Measurements from ENCODE around the gene RYR2. TPM values are rescaled to one million over a fixed set of nuclear protein-coding genes. Genes with fewer than 3 reads are reported as not detected.

Gene RYR2
- total RNA-seq, 1 experiment from 2014 or later = 0.90 TPM

DNA sequence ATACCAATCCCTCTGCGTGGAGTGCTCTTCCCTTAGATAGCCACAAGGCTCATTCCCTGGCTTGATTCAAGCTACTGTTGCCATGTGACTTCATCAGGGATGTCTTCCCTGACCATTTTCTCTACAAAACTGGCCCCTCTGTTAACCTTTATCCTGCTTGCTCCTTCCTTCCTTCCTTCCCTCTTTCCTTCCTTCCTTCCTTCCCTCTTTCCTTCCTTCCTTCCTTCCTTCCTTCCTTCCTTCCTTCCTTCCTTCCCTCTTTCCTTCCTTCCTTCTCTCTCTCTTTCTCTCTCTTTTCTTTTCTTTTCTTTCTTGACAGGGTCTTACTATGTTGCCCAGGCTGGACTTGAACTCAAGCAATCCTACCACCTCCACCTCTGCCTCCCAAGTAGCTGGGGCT, 6.2 kb upstream of the RYR2 start:
- no peaks in the 10 kb centered on the region for H3K36me3 Mint-ChIP-seq (ENCODE audit: insufficient read depth, unreplicated experiment)
- no peaks in the 10 kb centered on the region for H3K27me3 Mint-ChIP-seq (ENCODE audit: unreplicated experiment)
- intact Hi-C loops (cut with micrococcal nuclease; ENCODE audit: unreplicated experiment) = loop anchor here (10.0 kb wide), 1 partner anchor 339 kb away; no protein-coding TSS in a partner anchor
- no TSS peak for BruUV-seq (replicated peaks)
- H3K4me3 Mint-ChIP-seq (ENCODE audit: low read depth, unreplicated experiment) = no peak overlapping the region
- no peak for TF ChIP-seq CTCF (IDR thresholded peaks at IDR 0.05; ENCODE audit: unreplicated experiment)
- peaks cover 7% of the 10 kb centered on the region for H3K9me3 Mint-ChIP-seq (ENCODE audit: low read depth, unreplicated experiment)
- no peaks in the 10 kb centered on the region for H3K4me1 Mint-ChIP-seq (ENCODE audit: low read depth, unreplicated experiment)
- H3K27ac Mint-ChIP-seq (ENCODE audit: unreplicated experiment) = no peak overlapping the region
- CTCF ChIA-PET = interaction anchor here (0.7 kb wide), 1 partner anchor 534 kb away, joined by 4 read pairs; no protein-coding TSS in a partner anchor
- no peak for DNase-seq

GRCh38 chr1:237038211-237038610, 3.8 kb upstream of the RYR2 start:
- Mint-ChIP-seq H3K4me3 (ENCODE audit: low read depth, unreplicated experiment) (no peak overlapping the region), H3K4me1 (ENCODE audit: low read depth, unreplicated experiment) (no peaks in the 10 kb centered on the region), H3K27me3 (ENCODE audit: unreplicated experiment) (no peaks in the 10 kb centered on the region), H3K27ac (ENCODE audit: unreplicated experiment) (no peak overlapping the region), H3K36me3 (ENCODE audit: insufficient read depth, unreplicated experiment) (no peaks in the 10 kb centered on the region), H3K9me3 (ENCODE audit: low read depth, unreplicated experiment) (peaks cover 14% of the 10 kb centered on the region)
- intact Hi-C loops (cut with micrococcal nuclease; ENCODE audit: unreplicated experiment) = loop anchor here (10.0 kb wide), 1 partner anchor 337 kb away; no protein-coding TSS in a partner anchor
- BruUV-seq (replicated peaks) = no TSS peak
- no peak for TF ChIP-seq CTCF (IDR thresholded peaks at IDR 0.05; ENCODE audit: unreplicated experiment)
- no peak for DNase-seq
- CTCF ChIA-PET = no interaction called here

GRCh38 chr1:237040823-237041222, 1.2 kb upstream of the RYR2 start:
- CTCF ChIA-PET = no interaction called here
- Mint-ChIP-seq H3K36me3 (ENCODE audit: insufficient read depth, unreplicated experiment) (no peaks in the 10 kb centered on the region), H3K27me3 (ENCODE audit: unreplicated experiment) (no peaks in the 10 kb centered on the region), H3K9me3 (ENCODE audit: low read depth, unreplicated experiment) (peaks cover 11% of the 10 kb centered on the region), H3K27ac (ENCODE audit: unreplicated experiment) (no peak overlapping the region), H3K4me3 (ENCODE audit: low read depth, unreplicated experiment) (no peak overlapping the region), H3K4me1 (ENCODE audit: low read depth, unreplicated experiment) (no peaks in the 10 kb centered on the region)
- no peak for TF ChIP-seq CTCF (IDR thresholded peaks at IDR 0.05; ENCODE audit: unreplicated experiment)
- intact Hi-C loops (cut with micrococcal nuclease; ENCODE audit: unreplicated experiment) = loop anchor here (5.0 kb wide), 1 partner anchor 434 kb away; no protein-coding TSS in a partner anchor
- DNase-seq = no peak
- no TSS peak for BruUV-seq (replicated peaks)

- no TSS peak for BruUV-seq (replicated peaks)
- Mint-ChIP-seq H3K4me3 (ENCODE audit: low read depth, unreplicated experiment) (no peak overlapping the region), H3K9me3 (ENCODE audit: low read depth, unreplicated experiment) (peaks cover 11% of the 10 kb centered on the region), H3K27me3 (ENCODE audit: unreplicated experiment) (no peaks in the 10 kb centered on the region), H3K4me1 (ENCODE audit: low read depth, unreplicated experiment) (no peaks in the 10 kb centered on the region), H3K36me3 (ENCODE audit: insufficient read depth, unreplicated experiment) (no peaks in the 10 kb centered on the region), H3K27ac (ENCODE audit: unreplicated experiment) (no peak overlapping the region)
- TF ChIP-seq CTCF (IDR thresholded peaks at IDR 0.05; ENCODE audit: unreplicated experiment) = no peak
- no peak for DNase-seq
- CTCF ChIA-PET = no interaction called here
- intact Hi-C loops (cut with micrococcal nuclease; ENCODE audit: unreplicated experiment) = loop anchor here (5.0 kb wide), 1 partner anchor 434 kb away; no protein-coding TSS in a partner anchor
Measured at GRCh38 chr1:237041461-237041794, 556 bp upstream of the RYR2 start.

All from Calu3 (cell line).